ENCODE data around the gene IPMK.

Gene IPMK

DNA sequence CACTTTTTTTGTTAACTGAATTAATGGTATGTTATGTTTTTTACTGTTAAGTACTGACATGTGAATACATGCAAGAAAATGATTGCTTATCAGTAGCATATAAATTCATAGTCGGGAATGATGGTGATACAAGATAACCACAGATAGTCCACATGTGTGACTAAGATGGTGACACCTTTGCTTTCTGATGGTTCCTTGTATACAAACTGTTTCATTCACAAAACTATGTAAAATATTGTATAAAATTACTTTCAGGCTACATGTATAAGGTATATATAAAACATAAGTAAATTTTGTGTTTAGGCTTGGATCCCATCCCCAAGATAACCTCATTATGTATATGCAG, 11.2 kb upstream of the IPMK start:
- TF ChIP-seq, protein P1, sequence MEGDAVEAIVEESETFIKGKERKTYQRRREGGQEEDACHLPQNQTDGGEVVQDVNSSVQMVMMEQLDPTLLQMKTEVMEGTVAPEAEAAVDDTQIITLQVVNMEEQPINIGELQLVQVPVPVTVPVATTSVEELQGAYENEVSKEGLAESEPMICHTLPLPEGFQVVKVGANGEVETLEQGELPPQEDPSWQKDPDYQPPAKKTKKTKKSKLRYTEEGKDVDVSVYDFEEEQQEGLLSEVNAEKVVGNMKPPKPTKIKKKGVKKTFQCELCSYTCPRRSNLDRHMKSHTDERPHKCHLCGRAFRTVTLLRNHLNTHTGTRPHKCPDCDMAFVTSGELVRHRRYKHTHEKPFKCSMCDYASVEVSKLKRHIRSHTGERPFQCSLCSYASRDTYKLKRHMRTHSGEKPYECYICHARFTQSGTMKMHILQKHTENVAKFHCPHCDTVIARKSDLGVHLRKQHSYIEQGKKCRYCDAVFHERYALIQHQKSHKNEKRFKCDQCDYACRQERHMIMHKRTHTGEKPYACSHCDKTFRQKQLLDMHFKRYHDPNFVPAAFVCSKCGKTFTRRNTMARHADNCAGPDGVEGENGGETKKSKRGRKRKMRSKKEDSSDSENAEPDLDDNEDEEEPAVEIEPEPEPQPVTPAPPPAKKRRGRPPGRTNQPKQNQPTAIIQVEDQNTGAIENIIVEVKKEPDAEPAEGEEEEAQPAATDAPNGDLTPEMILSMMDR (IDR thresholded peaks at IDR 0.05) = no peak

DNA sequence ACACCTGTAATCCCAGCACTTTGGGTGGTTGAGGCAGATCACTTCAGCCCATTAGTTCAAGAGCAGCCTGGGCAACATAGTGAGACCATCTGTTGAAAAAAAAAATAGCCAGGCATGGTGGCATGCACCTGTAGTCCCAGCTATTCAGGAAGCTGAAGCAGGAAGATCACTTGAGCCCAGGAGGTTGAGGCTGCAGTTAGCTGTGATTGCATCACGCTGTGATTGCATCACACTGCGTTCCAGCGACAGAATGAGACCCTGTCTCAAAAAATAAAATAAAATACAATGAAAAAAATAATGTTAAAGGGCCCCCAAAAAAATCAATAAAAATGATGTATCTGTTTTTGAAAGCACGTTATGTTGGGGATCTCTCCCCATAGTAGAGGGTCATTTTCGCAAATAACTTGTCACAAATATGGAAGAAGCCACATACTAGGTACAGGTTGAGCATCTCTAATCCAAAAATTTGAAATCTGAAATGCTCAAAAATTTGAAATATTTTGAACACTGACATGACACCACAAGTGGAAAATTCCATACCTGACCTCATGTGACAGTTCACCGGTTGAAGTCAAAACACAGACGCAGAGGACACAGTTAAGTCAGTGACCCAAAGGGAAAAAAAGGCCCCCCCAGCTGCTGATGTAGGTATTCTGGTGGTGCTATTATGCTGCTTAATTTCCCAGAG, 10.7 kb upstream of the IPMK start:
- TF ChIP-seq, protein P1 (IDR thresholded peaks at IDR 0.05) = no peak

DNA sequence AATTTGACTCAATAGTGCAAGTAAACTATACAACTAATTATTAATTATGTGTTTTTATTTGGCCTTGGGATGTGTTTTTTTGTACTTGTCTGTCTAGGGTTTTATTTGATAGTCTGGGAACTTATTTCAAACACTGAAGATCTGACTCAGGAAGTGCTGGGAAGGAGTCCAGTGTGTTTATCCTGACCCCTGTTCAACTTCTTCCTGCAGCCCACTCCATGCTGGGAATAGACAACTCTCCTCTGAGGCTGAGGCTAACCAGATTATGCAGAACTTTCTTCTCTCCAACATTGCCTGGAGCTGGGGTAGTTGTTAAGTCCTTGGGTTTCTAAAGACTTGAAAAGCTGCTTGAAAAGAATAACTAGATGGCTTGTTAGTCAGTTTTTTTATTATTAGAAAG, 8.2 kb upstream of the IPMK start:
- TF ChIP-seq, protein P1 (IDR thresholded peaks at IDR 0.05) = no peak

DNA sequence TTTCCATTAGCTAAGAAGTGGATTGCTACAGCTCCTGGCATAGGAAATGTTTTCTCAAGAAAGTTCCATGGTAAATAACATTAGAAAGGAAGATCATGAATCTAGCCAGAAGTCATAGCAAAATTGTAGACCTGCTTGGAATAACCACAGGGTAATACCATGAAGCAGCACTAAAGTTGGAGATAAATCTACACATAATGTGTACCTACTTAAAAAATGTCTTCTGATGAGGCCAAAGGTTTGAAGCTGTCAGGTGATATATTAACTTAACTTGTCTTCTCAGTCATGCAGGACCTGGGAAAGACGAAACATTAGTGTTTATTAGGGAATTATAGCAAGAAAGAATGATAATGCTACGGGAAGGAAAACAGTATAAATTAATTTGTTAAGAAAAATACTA, 7.6 kb upstream of the IPMK start:
- TF ChIP-seq, protein P1 (IDR thresholded peaks at IDR 0.05) = no peak

GRCh38 chr10:58269782-58270290, 2.1 kb upstream of the IPMK start:
- TF ChIP-seq, protein P1 (IDR thresholded peaks at IDR 0.05) = no peak

DNA sequence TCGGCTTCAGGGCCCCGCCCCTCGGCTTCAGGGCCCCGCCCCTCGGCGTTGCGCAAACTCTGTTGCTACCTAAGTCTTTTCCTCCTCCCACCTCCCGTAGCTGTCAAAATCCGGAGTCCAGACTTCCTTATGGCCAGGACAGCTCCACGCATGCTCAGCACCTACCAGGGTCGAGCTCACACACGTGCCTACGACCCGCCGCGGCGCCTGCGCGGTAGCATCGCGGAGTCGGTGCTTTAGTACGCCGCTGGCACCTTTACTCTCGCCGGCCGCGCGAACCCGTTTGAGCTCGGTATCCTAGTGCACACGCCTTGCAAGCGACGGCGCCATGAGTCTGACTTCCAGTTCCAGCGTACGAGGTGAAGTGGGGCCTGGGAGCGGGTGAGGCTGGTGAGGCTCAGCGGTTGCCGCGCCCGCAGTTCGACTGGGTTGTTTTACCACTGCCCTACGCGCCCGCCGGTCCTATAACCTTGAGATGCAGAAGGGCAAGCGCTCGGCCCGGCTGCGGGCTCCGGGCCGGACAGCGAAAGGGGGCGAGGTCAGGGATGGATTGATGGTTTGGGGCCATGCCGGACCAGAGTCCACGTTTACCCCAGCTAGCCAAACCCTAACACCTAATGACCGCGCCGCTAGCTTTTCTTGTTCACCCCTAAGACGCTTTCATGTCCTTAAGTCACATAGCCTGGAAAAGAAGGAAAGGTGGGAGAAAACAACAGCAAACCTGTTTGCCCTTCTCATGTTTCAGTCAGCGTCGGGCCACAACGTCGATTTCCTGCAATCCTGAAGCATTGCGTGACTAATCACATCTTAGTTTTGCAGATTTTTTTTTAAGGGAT, 1.5 kb upstream of the IPMK start, which contains the start of gene CISD1:
TSS of gene CISD1 (plus strand) at position 217 of the 836 bp plus-strand sequence. CDS start at position 329, 112 bp downstream.
- TF ChIP-seq, protein P1 (IDR thresholded peaks at IDR 0.05) = no peak

GRCh38 chr10:58268454-58268945, 806 bp upstream of the IPMK start:
- TF ChIP-seq, protein P1 (IDR thresholded peaks at IDR 0.05) = no peak

Data from LNCAP (cell line).